HTERT RPE-1 (cell line): ENCODE results near the gene IRF2BP1.
"Not testable (repeated sequence)": the region's sequence is repeated elsewhere in the genome, so short reads cannot be mapped to it uniquely, and the experiment has no call there.

Experiments
- in situ Hi-C: fragments of 300-500 bp; cut with MboI; formaldehyde crosslinking; loops from 4 replicates; pipeline ENCODE4 v1.14.3; 2020; ENCODE audit warnings: low sequenced_read_pairs

IRF2BP1 gene

GRCh38 chr19:45882652-45883585 lies 3.0 kb downstream of the IRF2BP1 start:
- in situ Hi-C loops: no loop called here

GRCh38 chr19:45881909-45882528 lies 3.9 kb downstream of the IRF2BP1 start:
- in situ Hi-C loops: no loop called here

- in situ Hi-C loops: no loop called here
Observed at GRCh38 chr19:45881082-45881908, 4.6 kb downstream of the IRF2BP1 start.

GRCh38 chr19:45879971-45880370 lies 6.0 kb downstream of the IRF2BP1 start:
- in situ Hi-C loops: no loop called here

- in situ Hi-C loops: no loop called here
Observed at GRCh38 chr19:45879055-45879454, 6.9 kb downstream of the IRF2BP1 start.

- in situ Hi-C loops: no loop called here
Observed at GRCh38 chr19:45878043-45878794, 7.7 kb downstream of the IRF2BP1 start.

GRCh38 chr19:45876411-45877197 lies 9.3 kb downstream of the IRF2BP1 start:
- in situ Hi-C loops: no loop called here

- in situ Hi-C loops: no loop called here
Observed at GRCh38 chr19:45876161-45876410, 9.9 kb downstream of the IRF2BP1 start.

GRCh38 chr19:45874620-45874966 lies 11.3 kb downstream of the IRF2BP1 start:
- in situ Hi-C loops: no loop called here

GRCh38 chr19:45873219-45873772 lies 12.6 kb downstream of the IRF2BP1 start:
- in situ Hi-C loops: no loop called here

- in situ Hi-C loops: no loop called here
Observed at GRCh38 chr19:45872095-45872919, 13.6 kb downstream of the IRF2BP1 start.

- in situ Hi-C loops: no loop called here
Observed at GRCh38 chr19:45870798-45871197, 15.1 kb downstream of the IRF2BP1 start.

GRCh38 chr19:45867241-45867640 lies 18.7 kb downstream of the IRF2BP1 start:
- in situ Hi-C loops: not testable (repeated sequence)

- in situ Hi-C loops: no loop called here
Observed at GRCh38 chr19:45866400-45867176, 19.4 kb downstream of the IRF2BP1 start.

- in situ Hi-C loops: no loop called here
Observed at GRCh38 chr19:45865269-45865948, 20.5 kb downstream of the IRF2BP1 start.

GRCh38 chr19:45864629-45865082 lies 21.3 kb downstream of the IRF2BP1 start:
- in situ Hi-C loops: no loop called here

- in situ Hi-C loops: no loop called here
Observed at GRCh38 chr19:45863840-45864628, 21.9 kb downstream of the IRF2BP1 start, which contains the start of gene FOXA3. Gene FOXA3, plus strand, starts transcription at chr19:45864326. Its CDS starts 131 bp downstream, at chr19:45864457.
